Mesothelial cell of epicardium (in vitro differentiated cells): Measurements from ENCODE around the gene SMAD2. TPM values are rescaled to one million over a fixed set of nuclear protein-coding genes. Genes with fewer than 3 reads are reported as not detected.
A peak's percentile ranks its signal among the peaks of the same experiment; 100 is the strongest.

Experiments
- DNase-seq, 2 experiments: peaks; one replicate each; pipeline ENCODE4 v3.0.0; 2021; ENCODE audit warnings: low spot score in 2 of 2; ENCODE audit not compliant: unreplicated experiment in 2 of 2
- H3K27ac Mint-ChIP-seq: 2 replicates; pipeline ENCODE4 v1.8.0; 2021; ENCODE audit warnings: mixed read lengths
- H3K27me3 Mint-ChIP-seq: 2 replicates; pipeline ENCODE4 v1.8.0; 2021; ENCODE audit warnings: low read depth, mixed read lengths
- H3K36me3 Mint-ChIP-seq: 2 replicates; pipeline ENCODE4 v1.8.0; 2021; ENCODE audit warnings: mixed read lengths
- H3K4me1 Mint-ChIP-seq: 2 replicates; pipeline ENCODE4 v1.8.0; 2021; ENCODE audit warnings: mixed read lengths
- H3K4me3 Mint-ChIP-seq: 2 replicates; pipeline ENCODE4 v1.8.0; 2021; ENCODE audit warnings: mild to moderate bottlenecking, moderate library complexity, mixed read lengths
- H3K9me3 Mint-ChIP-seq: 2 replicates; pipeline ENCODE4 v1.8.0; 2021; ENCODE audit warnings: mixed read lengths
- total RNA-seq: library from RNA; stranded (reverse); gene quantifications from 3 replicates; pipeline ENCODE4 v1.2.1, GENCODE V29; 2021
- TF ChIP-seq, protein P1 (sequence below): fragments of 200-600 bp; sonication (generic); IDR thresholded peaks from one replicate; pipeline ENCODE4 v1.5.0; 2021; ENCODE audit warnings: antibody characterized with exemption; ENCODE audit not compliant: unreplicated experiment

Gene SMAD2
- total RNA-seq, 1 donor from 2014 or later = 161 TPM

GRCh38 chr18:47872426-47872825 is 58.0 kb downstream of the SMAD2 start:
- TF ChIP-seq, protein P1, sequence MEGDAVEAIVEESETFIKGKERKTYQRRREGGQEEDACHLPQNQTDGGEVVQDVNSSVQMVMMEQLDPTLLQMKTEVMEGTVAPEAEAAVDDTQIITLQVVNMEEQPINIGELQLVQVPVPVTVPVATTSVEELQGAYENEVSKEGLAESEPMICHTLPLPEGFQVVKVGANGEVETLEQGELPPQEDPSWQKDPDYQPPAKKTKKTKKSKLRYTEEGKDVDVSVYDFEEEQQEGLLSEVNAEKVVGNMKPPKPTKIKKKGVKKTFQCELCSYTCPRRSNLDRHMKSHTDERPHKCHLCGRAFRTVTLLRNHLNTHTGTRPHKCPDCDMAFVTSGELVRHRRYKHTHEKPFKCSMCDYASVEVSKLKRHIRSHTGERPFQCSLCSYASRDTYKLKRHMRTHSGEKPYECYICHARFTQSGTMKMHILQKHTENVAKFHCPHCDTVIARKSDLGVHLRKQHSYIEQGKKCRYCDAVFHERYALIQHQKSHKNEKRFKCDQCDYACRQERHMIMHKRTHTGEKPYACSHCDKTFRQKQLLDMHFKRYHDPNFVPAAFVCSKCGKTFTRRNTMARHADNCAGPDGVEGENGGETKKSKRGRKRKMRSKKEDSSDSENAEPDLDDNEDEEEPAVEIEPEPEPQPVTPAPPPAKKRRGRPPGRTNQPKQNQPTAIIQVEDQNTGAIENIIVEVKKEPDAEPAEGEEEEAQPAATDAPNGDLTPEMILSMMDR = no peak
- Mint-ChIP-seq H3K27ac (no peak overlapping the region), H3K9me3 (no peaks in the 10 kb centered on the region), H3K36me3 (peaks cover 9% of the 10 kb centered on the region), H3K4me1 (peaks cover 23% of the 10 kb centered on the region), H3K27me3 (no peaks in the 10 kb centered on the region), H3K4me3 (no peak overlapping the region)
- DNase-seq = no peak

- Mint-ChIP-seq H3K4me1 (peaks cover 20% of the 10 kb centered on the region), H3K9me3 (no peaks in the 10 kb centered on the region), H3K36me3 (peaks cover 13% of the 10 kb centered on the region), H3K27ac (no peak overlapping the region), H3K4me3 (no peak overlapping the region), H3K27me3 (no peaks in the 10 kb centered on the region)
- TF ChIP-seq, protein P1 = no peak
- DNase-seq = no peak
Observed at GRCh38 chr18:47871288-47871687, 59.2 kb downstream of the SMAD2 start.

DNA sequence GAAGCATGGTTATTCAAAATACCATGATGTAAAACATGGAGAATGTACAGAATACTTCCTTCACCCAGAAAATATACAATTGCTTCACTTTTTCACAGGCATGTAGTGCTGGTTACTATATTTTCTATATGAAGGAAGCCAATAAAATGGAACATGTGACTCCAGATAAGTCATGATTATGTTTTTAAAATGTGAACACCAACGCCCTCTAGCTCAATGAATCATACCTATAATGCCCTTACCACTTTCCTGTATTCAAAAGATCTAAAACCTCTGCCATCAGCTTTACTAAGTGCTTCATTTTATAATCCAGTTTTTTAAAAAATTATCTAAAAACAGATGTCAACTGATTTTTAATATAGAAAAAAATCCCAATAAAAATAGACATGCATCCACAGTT is 59.9 kb downstream of the SMAD2 start:
- Mint-ChIP-seq H3K27me3 (no peaks in the 10 kb centered on the region), H3K4me3 (no peak overlapping the region), H3K36me3 (peaks cover 13% of the 10 kb centered on the region), H3K4me1 (peaks cover 20% of the 10 kb centered on the region), H3K9me3 (no peaks in the 10 kb centered on the region), H3K27ac (peak overlapping the region; percentile 53)
- no peak for DNase-seq
- TF ChIP-seq, protein P1 = no peak

DNA sequence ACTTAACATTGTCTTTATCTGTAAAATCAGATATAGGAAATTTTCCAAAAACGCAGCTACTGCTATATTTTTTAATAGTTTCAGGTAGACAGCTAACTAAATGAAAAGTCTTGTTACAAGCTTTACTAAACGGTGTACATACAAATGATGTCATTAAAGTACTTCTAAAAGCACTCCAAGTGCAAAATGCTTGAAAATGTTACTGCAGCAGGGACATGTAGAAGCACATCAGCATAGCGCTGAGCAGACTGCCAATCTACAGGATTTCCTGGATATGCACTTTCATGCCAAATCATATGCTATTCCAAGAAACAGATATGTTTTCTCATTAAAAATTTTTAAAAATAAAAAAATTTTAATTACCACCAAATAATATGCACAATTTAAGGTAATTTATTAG is 61.7 kb downstream of the SMAD2 start:
- DNase-seq = no peak
- Mint-ChIP-seq H3K4me3 (no peak overlapping the region), H3K27ac (no peak overlapping the region), H3K4me1 (peaks cover 16% of the 10 kb centered on the region), H3K27me3 (no peaks in the 10 kb centered on the region), H3K9me3 (no peaks in the 10 kb centered on the region), H3K36me3 (peaks cover 24% of the 10 kb centered on the region)
- TF ChIP-seq, protein P1 = no peak

DNA sequence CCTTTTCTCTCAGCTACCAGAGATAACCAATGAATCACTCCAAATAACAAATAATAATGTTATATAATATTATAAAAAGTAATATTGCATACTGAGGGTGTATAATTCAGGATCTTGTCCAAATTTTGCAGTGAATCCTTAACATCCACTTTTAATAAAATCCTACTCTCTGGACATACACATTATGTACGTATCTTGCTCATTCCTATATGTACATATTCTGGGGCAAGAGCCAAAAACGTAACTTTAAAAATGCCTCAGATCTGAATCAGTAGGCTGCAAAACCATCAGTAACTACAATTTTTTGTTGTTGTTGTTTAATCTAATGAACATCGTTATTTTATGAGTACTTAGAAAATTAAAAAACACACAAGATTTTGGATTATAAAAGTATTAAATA is 65.3 kb downstream of the SMAD2 start:
- TF ChIP-seq, protein P1 = no peak
- DNase-seq = no peak
- Mint-ChIP-seq H3K9me3 (no peaks in the 10 kb centered on the region), H3K27ac (no peak overlapping the region), H3K27me3 (no peaks in the 10 kb centered on the region), H3K4me1 (peaks cover 11% of the 10 kb centered on the region), H3K4me3 (no peak overlapping the region), H3K36me3 (peaks cover 41% of the 10 kb centered on the region)

GRCh38 chr18:47863041-47863440 is 67.4 kb downstream of the SMAD2 start:
- peaks cover 56% of the 10 kb centered on the region for H3K36me3 Mint-ChIP-seq
- DNase-seq = no peak
- no peak overlapping the region for H3K27ac Mint-ChIP-seq
- H3K27me3 Mint-ChIP-seq = no peaks in the 10 kb centered on the region
- no peak overlapping the region for H3K4me3 Mint-ChIP-seq
- peaks cover 14% of the 10 kb centered on the region for H3K9me3 Mint-ChIP-seq
- peaks cover 3% of the 10 kb centered on the region for H3K4me1 Mint-ChIP-seq
- TF ChIP-seq, protein P1 = no peak
